HCT116 (cell line): ENCODE results near the gene RPL28. TPM values are rescaled to one million over a fixed set of nuclear protein-coding genes. Genes with fewer than 3 reads are reported as not detected.
A peak's percentile ranks its signal among the peaks of the same experiment; 100 is the strongest.

Source experiments
- ATAC-seq: fragments of 200-7000 bp; cut with Tn5 transposase; 2 replicates; pipeline ENCODE4 v1.9.1; 2020; ENCODE audit warnings: mild to moderate bottlenecking, moderate library complexity
- BruUV-seq: library from RNA; stranded (reverse); fragments of 400-500 nt; replicated peaks from 2 replicates; lab custom pipeline; 2021; lab: Mats Ljungman, UMichigan
- CTCF ChIA-PET: fragments of 300-600 bp; sonication (Branson Sonifier 250); formaldehyde crosslinking; loops from one replicate; lab custom pipeline; 2021; ENCODE audit warnings: antibody characterized with exemption; lab: Charles Lee
- POLR2A ChIA-PET: fragments of 300-600, 350-600 bp; sonication (Branson Sonifier 250); formaldehyde crosslinking; loops from one replicate; lab custom pipeline; 2021; ENCODE audit warnings: antibody characterized with exemption; lab: Charles Lee
- RAD21 ChIA-PET, 2 experiments: fragments of 300-600 bp; sonication (Branson Sonifier 250); formaldehyde crosslinking; loops; one replicate each; lab custom pipeline; 2023; ENCODE audit warnings: low total read pairs in 2 of 2; ENCODE audit not compliant: uncharacterized antibody in 2 of 2, unreplicated experiment in 2 of 2, low non-redundant PET in 1 of 2; lab: Charles Lee
- DNase-seq: peaks from one replicate; pipeline ENCODE4 v3.0.0-alpha.2; 2010; ENCODE audit warnings: low read depth, low spot score
- H2AFZ ChIP-seq: fragments of 200-600 bp; shearing (Covaris generic), sonication (generic); 2 replicates; pipeline ENCODE4 v1.6.1; 2017; ENCODE audit warnings: low read depth, mixed run types, mixed read lengths, antibody characterized with exemption, low read length; ENCODE audit not compliant: poor library complexity, severe bottlenecking
- H3K27ac ChIP-seq: 2 replicates; pipeline ENCODE4 v1.5.1; 2012; ENCODE audit warnings: low read depth, low read length
- H3K27me3 ChIP-seq: fragments of 200-600 bp; sonication (generic); 2 replicates; pipeline ENCODE4 v1.6.1; 2016; ENCODE audit warnings: mixed run types, low read length, mixed read lengths; ENCODE audit not compliant: insufficient read depth
- H3K36me3 ChIP-seq, 2 experiments: fragments of 200-500 bp in 1 of 2; fragments of 200-600 bp in 1 of 2; sonication (Bioruptor generic) in 1 of 2; sonication (generic) in 1 of 2; 2 replicates each; pipeline versions ENCODE4 v1.5.1 to v1.6.1; 2014 to 2016; ENCODE audit warnings: low read length in 2 of 2, inconsistent platforms in 1 of 2, mixed read lengths in 1 of 2, mixed run types in 1 of 2; ENCODE audit not compliant: insufficient read depth in 2 of 2, control insufficient read depth in 1 of 2
- H3K4me1 ChIP-seq, 2 experiments: fragments of 200-600 bp in 1 of 2; sonication (generic) in 1 of 2; 2 replicates each; pipeline versions ENCODE4 v1.5.1 to v1.6.1; 2012 to 2017; ENCODE audit warnings: low read length in 2 of 2, inconsistent platforms in 1 of 2, mild to moderate bottlenecking in 1 of 2, mixed read lengths in 1 of 2, mixed run types in 1 of 2, moderate library complexity in 1 of 2; ENCODE audit not compliant: insufficient read depth in 2 of 2, control insufficient read depth in 1 of 2
- H3K4me2 ChIP-seq: fragments of 200-600 bp; sonication (generic); 2 replicates; pipeline ENCODE4 v1.6.1; 2017; ENCODE audit warnings: mixed run types, low read length, mixed read lengths
- H3K4me3 ChIP-seq, 2 experiments: fragments of 200-600 bp in 1 of 2; sonication (generic) in 1 of 2; replicated peaks in 1 of 2; 2 replicates each; pipeline ENCODE4 v1.5.1; 2011 to 2016; ENCODE audit warnings: low read length in 2 of 2, control low read depth in 1 of 2, low read depth in 1 of 2, mild to moderate bottlenecking in 1 of 2, mixed read lengths in 1 of 2, mixed run types in 1 of 2
- H3K79me2 ChIP-seq: fragments of 200-600 bp; sonication (generic); 2 replicates; pipeline ENCODE4 v1.6.1; 2017; ENCODE audit warnings: mild to moderate bottlenecking, mixed run types, low read length, moderate library complexity, mixed read lengths; ENCODE audit not compliant: insufficient read depth
- H3K9ac ChIP-seq: fragments of 200-600 bp; sonication (generic); 2 replicates; pipeline ENCODE4 v1.6.1; 2016; ENCODE audit warnings: low read length, mixed read lengths
- H3K9me2 ChIP-seq: fragments of 200-600 bp; sonication (generic), shearing (Covaris generic); 2 replicates; pipeline ENCODE4 v1.6.1; 2017; ENCODE audit warnings: mixed run types, mild to moderate bottlenecking, moderate library complexity; ENCODE audit not compliant: insufficient read depth
- H3K9me3 ChIP-seq, 2 experiments: fragments of 200-500 bp in 1 of 2; fragments of 200-600 bp in 1 of 2; sonication (Bioruptor generic) in 1 of 2; sonication (generic) in 1 of 2; 2 replicates each; pipeline ENCODE4 v1.6.1; 2014 to 2017; ENCODE audit warnings: low read length in 2 of 2, mixed read lengths in 2 of 2, inconsistent platforms in 1 of 2, low read depth in 1 of 2, mild to moderate bottlenecking in 1 of 2, mixed run types in 1 of 2, moderate library complexity in 1 of 2; ENCODE audit not compliant: control insufficient read depth in 1 of 2, insufficient read depth in 1 of 2
- H4K20me1 ChIP-seq: fragments of 200-600 bp; sonication (generic), shearing (Covaris generic); 2 replicates; pipeline ENCODE4 v1.6.1; 2017; ENCODE audit warnings: mixed run types, mild to moderate bottlenecking, moderate library complexity; ENCODE audit not compliant: insufficient read depth
- ATF3 ChIP-seq: IDR thresholded peaks from 2 replicates; pipeline ENCODE4 v1.6.1; 2012
- CBX3 ChIP-seq: IDR thresholded peaks from 2 replicates; pipeline ENCODE4 v1.6.1; 2012; ENCODE audit warnings: low read depth
- CTCF ChIP-seq, 3 experiments: fragments of 200-600 bp in 1 of 3; sonication (generic) in 1 of 3; IDR thresholded peaks in 2 of 3; conservative IDR thresholded peaks in 1 of 3; 2 replicates each; pipeline ENCODE4 v1.5.1; 2012 to 2017; ENCODE audit warnings: low read depth in 2 of 3, low read length in 2 of 3, antibody characterized with exemption in 1 of 3, borderline replicate concordance in 1 of 3, control low read depth in 1 of 3, mild to moderate bottlenecking in 1 of 3, mixed read lengths in 1 of 3, mixed run types in 1 of 3, moderate library complexity in 1 of 3; ENCODE audit not compliant: insufficient read depth in 1 of 3
- EZH2 ChIP-seq: fragments of 200-600 bp; sonication (generic); IDR thresholded peaks from 2 replicates; pipeline ENCODE4 v1.6.1; 2017; ENCODE audit warnings: antibody characterized with exemption, mixed run types
- JUND ChIP-seq: IDR thresholded peaks from 2 replicates; pipeline ENCODE4 v1.6.1; 2012
- MAX ChIP-seq: IDR thresholded peaks from 2 replicates; pipeline ENCODE4 v1.6.1; 2012
- POLR2A ChIP-seq: IDR thresholded peaks from 2 replicates; pipeline ENCODE4 v1.7.0; 2011; ENCODE audit warnings: borderline replicate concordance; ENCODE audit not compliant: insufficient read depth, insufficient read length; ENCODE audit errors: extremely low read depth
- POLR2AphosphoS5 ChIP-seq: IDR thresholded peaks from 2 replicates; pipeline ENCODE4 v1.6.1; 2011; ENCODE audit warnings: mild to moderate bottlenecking, low read depth, low read length, moderate library complexity
- SIN3A ChIP-seq: IDR thresholded peaks from 2 replicates; pipeline ENCODE4 v1.6.1; 2012; ENCODE audit warnings: low read depth
- SRF ChIP-seq: IDR thresholded peaks from 2 replicates; pipeline ENCODE4 v1.6.1; 2012; ENCODE audit warnings: low read depth
- ZFX ChIP-seq: fragments of 450-650 bp; IDR thresholded peaks from 2 replicates; pipeline ENCODE4 v1.6.1; 2017
- intact Hi-C: fragments of 100-400 bp; cut with micrococcal nuclease; formaldehyde crosslinking; loops from 2 replicates; pipeline ENCODE4 v1.10.0; 2022
- total RNA-seq: library from RNA; stranded (reverse); gene quantifications from one replicate; pipeline ENCODE4 v1.2.1, GENCODE V29; 2021; ENCODE audit not compliant: unreplicated experiment

RPL28 gene
- total RNA-seq, 1 experiment from 2014 or later: 3,050 TPM

- ChIA-PET POLR2A (interaction anchor here (1.0 to 2.9 kb wide), 12 partner anchors 8 to 194 kb away, joined by 3 to 13 read pairs (median 6); partner anchors contain the start of genes HSPBP1, PPP6R1 and UBE2S), RAD21 (interaction anchor here (1.2 kb wide), 2 partner anchors 44 to 124 kb away, joined by 4 read pairs; partner anchors contain the start of genes KMT5C (in 1 of the 2) and PPP6R1 (in 1 of the 2)), CTCF (interaction anchor here (1.0 to 1.7 kb wide), 3 partner anchors 56 to 91 kb away, joined by 3 to 12 read pairs (median 3); no protein-coding TSS in a partner anchor)
- intact Hi-C loops: loop anchor here (2.0 to 5.0 kb wide), 2 partner anchors 45 to 81 kb away; partner anchors contain the start of gene KMT5C
- Histone ChIP-seq H3K79me2 (peaks cover 53% of the 10 kb centered on the region), H3K36me3 (peaks cover 13 to 26% of the 10 kb centered on the region in 2 experiments), H3K9me3 (no peaks in the 10 kb centered on the region), H3K9me2 (no peaks in the 10 kb centered on the region), H3K4me2 (peak overlapping the region; percentile 99), H3K4me3 (peak overlapping the region; percentile 99 to 100), H4K20me1 (peaks cover 22% of the 10 kb centered on the region; the same call in 1 of the 2 replicates), H3K4me1 (peaks cover 6 to 48% of the 10 kb centered on the region in 2 experiments; a peak in 3 of 4 replicates), H3K27me3 (no peaks in the 10 kb centered on the region), H3K27ac (peak overlapping the region; percentile 99), H2AFZ (no peak overlapping the region), H3K9ac (peak overlapping the region; percentile 94)
- TF ChIP-seq CBX3: no peak
- DNase-seq (no peak), ATAC-seq (peak; percentile 29)
- BruUV-seq: TSS peak; percentile 54
Measured at GRCh38 chr19:55383279-55384130, 2.2 kb upstream of the RPL28 start.

- peak within 1 kb of the TSS; percentile 99 for H3K4me2 ChIP-seq
- peak within 1 kb of the TSS; percentile 99 for H3K27ac ChIP-seq
- H3K36me3 ChIP-seq: peaks cover 17 to 34% of the 10 kb centered on the region in 2 experiments
- H2AFZ ChIP-seq: no peak within 1 kb of the TSS
- H3K4me3 ChIP-seq: peak within 1 kb of the TSS; percentile 99 to 100
- peak; percentile 41 for ATAC-seq
- H3K4me1 ChIP-seq: peaks cover 6 to 56% of the 10 kb centered on the region in 2 experiments; a peak in 3 of 4 replicates
- H3K27me3 ChIP-seq: no peaks in the 10 kb centered on the region
- POLR2A ChIA-PET: interaction anchor here (0.7 to 2.9 kb wide), 13 partner anchors 9 to 270 kb away, joined by 3 to 13 read pairs (median 5); partner anchors contain the start of genes HSPBP1, PPP6R1 and UBE2S
- TF ChIP-seq SIN3A: peak; percentile 48; the same call in 1 of the 2 replicates
- peak; percentile 60 for TF ChIP-seq MAX
- no peak for TF ChIP-seq ATF3
- peak; percentile 85 for TF ChIP-seq ZFX
- TF ChIP-seq EZH2: no peak
- no peak for TF ChIP-seq SRF
- peak; percentile 45 for TF ChIP-seq POLR2AphosphoS5
- TF ChIP-seq JUND: no peak
- TF ChIP-seq POLR2A: no peak
- TF ChIP-seq CBX3: no peak
- TF ChIP-seq CTCF (IDR thresholded peaks at IDR 0.05 in 2 of 3, conservative IDR thresholded peaks at IDR 0.05 in 1 of 3; ENCODE audit: borderline replicate concordance in 1 of 3, insufficient read depth in 1 of 3, low read depth in 2 of 3, low read length in 2 of 3): no peak
- TF ChIP-seq, all 23 proteins: peak for 4
- DNase-seq: no peak
- CTCF ChIA-PET: interaction anchor here (0.9 to 1.7 kb wide), 5 partner anchors 57 to 243 kb away, joined by 3 to 12 read pairs (median 3); no protein-coding TSS in a partner anchor
- Histone ChIP-seq H3K79me2 (peaks cover 61% of the 10 kb centered on the region), H3K9me2 (no peaks in the 10 kb centered on the region), H3K9ac (peak within 1 kb of the TSS; percentile 94), H4K20me1 (peaks cover 29% of the 10 kb centered on the region; the same call in 1 of the 2 replicates), H3K9me3 (no peaks in the 10 kb centered on the region)
- BruUV-seq: no TSS peak
- RAD21 ChIA-PET: interaction anchor here (0.6 to 1.2 kb wide), 3 partner anchors 45 to 125 kb away, joined by 4 to 11 read pairs (median 4); partner anchors contain the start of genes KMT5C (in 1 of the 2) and PPP6R1 (in 1 of the 2)
- intact Hi-C loops: loop anchor here (2.0 to 5.0 kb wide), 2 partner anchors 46 to 82 kb away; partner anchors contain the start of gene KMT5C
Measured at GRCh38 chr19:55384131-55384919, 1.4 kb upstream of the RPL28 start, which contains the start of gene TMEM238. Gene TMEM238, minus strand, starts transcription at chr19:55384292. Its CDS starts 33 bp downstream, at chr19:55384259.
